ENCODE results near the gene TJP1. TPM values are rescaled to one million over a fixed set of nuclear protein-coding genes. Genes with fewer than 3 reads are reported as not detected.

Gene TJP1
- total RNA-seq (10 to 100 TPM; 35.5 to 80.0 (median 41.3) TPM), polyA plus RNA-seq (10 to 100 TPM; 14.7 to 17.4 TPM)

- peak within 1 kb of the TSS; percentile 64 to 95 (median 88) for H3K4me3 ChIP-seq
- 0% methylated on average over 43 to 80 of the region's 80 CpGs for WGBS, 2 donors
- peak; percentile 72 to 93 (median 86) for DNase-seq
- H3K27me3 ChIP-seq, result no peaks in the 10 kb centered on the region
- peak; percentile 86 to 94 (median 94) for ATAC-seq
- intact Hi-C loops (cut with DNase I), result no loop called here
- no peaks in the 10 kb centered on the region for H3K9me3 ChIP-seq
- peaks cover 0 to 15% (median 11%) of the 10 kb centered on the region in 3 donors for H3K4me1 ChIP-seq
- peak within 1 kb of the TSS; percentile 96 to 99 (median 98) for H3K27ac ChIP-seq
- H3K36me3 ChIP-seq, result no peaks in the 10 kb centered on the region
- TF ChIP-seq CTCF (IDR thresholded peaks at IDR 0.05), result no peak
- FAIRE-seq, result no peak
Measured at GRCh38 chr15:29822100-29822683, at the start of gene TJP1. TJP1 (minus strand) TSS chr15:29822468; CDS start chr15:29822028, 440 bp downstream.

- 82 to 85% methylated on average over 19 of the region's 19 CpGs for WGBS, 2 donors
- TF ChIP-seq CTCF (IDR thresholded peaks at IDR 0.05), result no peak
- no peaks in the 10 kb centered on the region for H3K9me3 ChIP-seq
- peak in 2 of 6 donors; percentile 6 to 25 for DNase-seq
- no peaks in the 10 kb centered on the region for H3K4me1 ChIP-seq
- no peaks in the 10 kb centered on the region for H3K27me3 ChIP-seq
- FAIRE-seq, result no peak
- intact Hi-C loops (cut with DNase I), result no loop called here
- H3K4me3 ChIP-seq, result no peak overlapping the region
- peak overlapping the region in 3 of 4 donors; percentile 2 to 55 (median 50) for H3K27ac ChIP-seq
- ATAC-seq, result peak in 3 of 4 donors; percentile 29 to 47 (median 42)
- H3K36me3 ChIP-seq, result no peaks in the 10 kb centered on the region
Measured at GRCh38 chr15:29871401-29871800, 49.1 kb upstream of the TJP1 start.

GRCh38 chr15:29870495-29871151 lies 48.4 kb upstream of the TJP1 start:
- H3K9me3 ChIP-seq, result no peaks in the 10 kb centered on the region
- no peaks in the 10 kb centered on the region for H3K27me3 ChIP-seq
- no peak overlapping the region for H3K4me3 ChIP-seq
- FAIRE-seq (no peak), ATAC-seq (peak in 3 of 4 donors; percentile 32 to 69 (median 68)), DNase-seq (peak in 1 of 6 donors; percentile 27)
- intact Hi-C loops (cut with DNase I), result no loop called here
- 11 to 13% methylated on average over 11 of the region's 11 CpGs for WGBS, 2 donors
- TF ChIP-seq CTCF (IDR thresholded peaks at IDR 0.05), result no peak
- H3K36me3 ChIP-seq, result no peaks in the 10 kb centered on the region
- peak overlapping the region in 3 of 4 donors; percentile 2 to 55 (median 50) for H3K27ac ChIP-seq
- peaks cover 0 to under 1% (median under 1%) of the 10 kb centered on the region in 3 donors for H3K4me1 ChIP-seq

- WGBS, 2 donors, result 81 to 83% methylated on average over 3 of the region's 3 CpGs
- no peak for TF ChIP-seq CTCF (IDR thresholded peaks at IDR 0.05)
- peaks cover 8 to 14% (median 14%) of the 10 kb centered on the region in 3 donors for H3K4me1 ChIP-seq
- H3K36me3 ChIP-seq, result no peaks in the 10 kb centered on the region
- FAIRE-seq (no peak), DNase-seq (no peak), ATAC-seq (no peak)
- intact Hi-C loops (cut with DNase I), result no loop called here
- no peaks in the 10 kb centered on the region for H3K27me3 ChIP-seq
- no peak overlapping the region for H3K4me3 ChIP-seq
- H3K27ac ChIP-seq, result no peak overlapping the region
- no peaks in the 10 kb centered on the region for H3K9me3 ChIP-seq
Measured at GRCh38 chr15:29867241-29868000, 45.2 kb upstream of the TJP1 start.
